SU-DHL-6 (cell line): ENCODE results near the gene CPNE2.

Experiments used
- H2AFZ ChIP-seq: fragments of 200-600 bp; sonication (generic); 2 replicates; pipeline ENCODE4 v1.6.1; 2014; ENCODE audit warnings: low read depth, mild to moderate bottlenecking, moderate library complexity, mixed read lengths, antibody characterized with exemption, low read length; ENCODE audit not compliant: severe bottlenecking
- H3F3A ChIP-seq: fragments of 200-600 bp; shearing (Covaris generic); 2 replicates; pipeline ENCODE4 v1.6.0; 2016; ENCODE audit warnings: antibody characterized with exemption, mild to moderate bottlenecking; ENCODE audit not compliant: insufficient read depth
- H3K27ac ChIP-seq: fragments of 200-600 bp; sonication (generic); 2 replicates; pipeline ENCODE4 v1.5.1; 2016; ENCODE audit warnings: low read depth, mild to moderate bottlenecking, low read length, moderate library complexity, mixed read lengths
- H3K27me3 ChIP-seq: fragments of 200-600 bp; sonication (generic), shearing (Covaris generic); 2 replicates; pipeline ENCODE4 v1.6.0; 2014; ENCODE audit warnings: mild to moderate bottlenecking, low read length
- H3K36me3 ChIP-seq: fragments of 200-600 bp; sonication (generic); 2 replicates; pipeline ENCODE4 v1.6.1; 2014; ENCODE audit warnings: mild to moderate bottlenecking, low read length, mixed read lengths
- H3K4me2 ChIP-seq: fragments of 300-600, 200-600 bp; shearing (Covaris generic), sonication (generic); 2 replicates; pipeline ENCODE4 v1.6.0; 2014; ENCODE audit warnings: low read length, low read depth, mild to moderate bottlenecking; ENCODE audit not compliant: poor library complexity, severe bottlenecking
- H3K4me3 ChIP-seq: fragments of 200-600 bp; sonication (generic); 2 replicates; pipeline ENCODE4 v1.5.1; 2014; ENCODE audit warnings: antibody characterized with exemption, low read length, mild to moderate bottlenecking, mixed read lengths; ENCODE audit not compliant: insufficient read depth, poor library complexity, severe bottlenecking
- H3K79me2 ChIP-seq: fragments of 200-600 bp; sonication (generic); 2 replicates; pipeline ENCODE4 v1.6.1; 2014; ENCODE audit warnings: mild to moderate bottlenecking, low read length, moderate library complexity; ENCODE audit not compliant: insufficient read depth
- H3K9ac ChIP-seq: fragments of 200-600 bp; sonication (generic); 2 replicates; pipeline ENCODE4 v1.7.0; 2014; ENCODE audit warnings: mild to moderate bottlenecking, low read length
- H3K9me2 ChIP-seq: fragments of 200-600 bp; sonication (generic); replicated peaks from 2 replicates; pipeline ENCODE4 v1.6.1; 2014; ENCODE audit warnings: low read length; ENCODE audit not compliant: insufficient read depth
- H3K9me3 ChIP-seq: fragments of 200-600 bp; sonication (generic); 2 replicates; pipeline ENCODE4 v1.6.1; 2014; ENCODE audit warnings: low read length, mixed read lengths; ENCODE audit not compliant: insufficient read depth
- H4K20me1 ChIP-seq: fragments of 200-600 bp; sonication (generic); 2 replicates; pipeline ENCODE4 v1.6.1; 2014; ENCODE audit warnings: low read depth, mild to moderate bottlenecking, antibody characterized with exemption, low read length, moderate library complexity, mixed read lengths
- CTCF ChIP-seq: fragments of 200-600 bp; sonication (generic); IDR thresholded peaks from one replicate; pipeline ENCODE4 v1.5.1; 2017; ENCODE audit warnings: antibody characterized with exemption, mild to moderate bottlenecking, low read length, moderate library complexity; ENCODE audit not compliant: insufficient read depth, poor library complexity, severe bottlenecking
- EZH2phosphoT487 ChIP-seq: fragments of 200-600 bp; sonication (generic), shearing (Covaris generic); conservative IDR thresholded peaks from 2 replicates; pipeline ENCODE4 v1.6.1; 2018; ENCODE audit warnings: mild to moderate bottlenecking, antibody characterized with exemption, low read length, moderate library complexity, mixed read lengths

Gene CPNE2

GRCh38 chr16:57190136-57190535 lies 97.8 kb downstream of the CPNE2 start:
- TF ChIP-seq EZH2phosphoT487, result no peak
- no peak for TF ChIP-seq CTCF
- Histone ChIP-seq H3K27me3 (no peaks in the 10 kb centered on the region), H2AFZ (no peak overlapping the region)

GRCh38 chr16:57191056-57191571 lies 98.7 kb downstream of the CPNE2 start:
- no peak overlapping the region for H3K4me2 ChIP-seq
- TF ChIP-seq CTCF (no peak), EZH2phosphoT487 (no peak)
- no peak overlapping the region for H3K27ac ChIP-seq

More at GRCh38 chr16:57190136-57190535, 97.8 kb downstream of the CPNE2 start:
- Histone ChIP-seq H3K9me2 (no peaks in the 10 kb centered on the region), H3K79me2 (peaks cover 78% of the 10 kb centered on the region), H4K20me1 (peaks cover 5% of the 10 kb centered on the region; the same call in 1 of the 2 replicates), H3K36me3 (no peaks in the 10 kb centered on the region), H3K4me2 (no peak overlapping the region), H3K9ac (no peak overlapping the region), H3K9me3 (no peaks in the 10 kb centered on the region), H3K27ac (no peak overlapping the region), H3K4me3 (no peak overlapping the region), H3F3A (no peaks in the 10 kb centered on the region)

GRCh38 chr16:57192146-57192545 lies 99.8 kb downstream of the CPNE2 start:
- peaks cover 5% of the 10 kb centered on the region; the same call in 1 of the 2 replicates for H4K20me1 ChIP-seq
- H3K9me2 ChIP-seq, result no peaks in the 10 kb centered on the region
- H3F3A ChIP-seq, result no peaks in the 10 kb centered on the region
- peaks cover 71% of the 10 kb centered on the region for H3K79me2 ChIP-seq
- H3K9me3 ChIP-seq, result no peaks in the 10 kb centered on the region
- H3K36me3 ChIP-seq, result no peaks in the 10 kb centered on the region
- no peaks in the 10 kb centered on the region for H3K27me3 ChIP-seq
- no peak overlapping the region for H3K9ac ChIP-seq
- no peak overlapping the region for H3K27ac ChIP-seq
- no peak overlapping the region for H2AFZ ChIP-seq
- no peak overlapping the region for H3K4me2 ChIP-seq
- TF ChIP-seq EZH2phosphoT487 (no peak), CTCF (no peak)
- H3K4me3 ChIP-seq, result no peak overlapping the region

More at GRCh38 chr16:57191056-57191571, 98.7 kb downstream of the CPNE2 start:
- H2AFZ ChIP-seq, result no peak overlapping the region
- peaks cover 75% of the 10 kb centered on the region for H3K79me2 ChIP-seq
- no peak overlapping the region for H3K9ac ChIP-seq
- no peaks in the 10 kb centered on the region for H3K36me3 ChIP-seq
- H3F3A ChIP-seq, result no peaks in the 10 kb centered on the region
- H3K9me3 ChIP-seq, result no peaks in the 10 kb centered on the region
- no peaks in the 10 kb centered on the region for H3K9me2 ChIP-seq
- no peaks in the 10 kb centered on the region for H3K27me3 ChIP-seq
- H3K4me3 ChIP-seq, result no peak overlapping the region
- peaks cover 5% of the 10 kb centered on the region; the same call in 1 of the 2 replicates for H4K20me1 ChIP-seq
